Motor neuron (in vitro differentiated cells): ENCODE data around the gene SYNE1. TPM values are rescaled to one million over a fixed set of nuclear protein-coding genes. Genes with fewer than 3 reads are reported as not detected.
"Not testable (repeated sequence)": the region's sequence is repeated elsewhere in the genome, so short reads cannot be mapped to it uniquely, and the experiment has no call there.

Experiments
- ATAC-seq, 8 experiments: fragments of 200-7000 bp; cut with Tn5 transposase; replicated peaks in 6 of 8; 2 replicates each; pipeline ENCODE4 v1.8.0; 2021; ENCODE audit warnings: mild to moderate bottlenecking in 8 of 8, moderate library complexity in 8 of 8
- H3K27ac ChIP-seq, 2 donors: fragments of 250-450 bp; sonication (Bioruptor Pico); 2 replicates each; pipeline ENCODE4 v1.9.0; 2021; ENCODE audit warnings: antibody characterized with exemption in 2 of 2, mild to moderate bottlenecking in 2 of 2, moderate library complexity in 1 of 2
- H3K4me1 ChIP-seq, 2 donors: fragments of 250-450 bp; sonication (Bioruptor Pico); replicated peaks in 1 of 2; 2 replicates each; pipeline ENCODE4 v1.6.1; 2021; ENCODE audit warnings: antibody characterized with exemption in 2 of 2, mild to moderate bottlenecking in 2 of 2, moderate library complexity in 1 of 2
- H3K4me3 ChIP-seq, 5 donors: fragments of 250-450 bp; sonication (Bioruptor Pico); 2 replicates each; pipeline ENCODE4 v1.9.0; 2021; ENCODE audit warnings: antibody characterized with exemption in 5 of 5, mild to moderate bottlenecking in 5 of 5, moderate library complexity in 4 of 5
- WGBS, 10 experiments: fragments of 450-650 bp; shearing (Covaris generic); methylation state at CpG; one replicate each; pipeline ENCODE4 v1.0.0; 2022; 5-methylcytosine and 5-hydroxymethylcytosine counted together
- in situ Hi-C, 9 experiments: fragments of 400-800 bp; cut with MboI; loops; one replicate each; pipeline ENCODE4 v1.15.0; 2021; ENCODE audit warnings: low sequenced_read_pairs in 9 of 9, low pct_unique_long_range_greater_than_20kb in 2 of 9; ENCODE audit not compliant: unreplicated experiment in 9 of 9
- total RNA-seq, 8 experiments: library from RNA; unstranded; fragments of 300-600 nt; gene quantifications; 2 replicates each; pipeline versions ENCODE4 v1.2.3 to v1.2.4, GENCODE V29; 2022

SYNE1 gene
- total RNA-seq, result 100 to 1,000 TPM in 1 of 8 experiments, 10 to 100 TPM in 7; 13.2 to 160 (median 45.7) TPM

- in situ Hi-C loops, result no loop called here
- WGBS, 10 experiments, result 11 to 57% (median 34%) methylated on average over 3 to 16 of the region's 16 CpGs; no CpG with 5 or more reads in 1 of the 10 experiments
- peak within 1 kb of the TSS; percentile 46 to 84 (median 57) for H3K4me3 ChIP-seq
- no peaks in the 10 kb centered on the region for H3K4me1 ChIP-seq
- peak within 1 kb of the TSS in 1 of 2 donors; percentile 2 for H3K27ac ChIP-seq
- ATAC-seq, result peak in 2 of 8 experiments; percentile 16 to 23
These were observed at the start of gene SYNE1 for GRCh38 chr6:152637296-152638047. Gene SYNE1 (minus strand): TSS chr6:152637362. CDS start chr6:152628331, 9,031 bp downstream.

- Histone ChIP-seq H3K4me1 (peaks cover 3 to 8% of the 10 kb centered on the region in 2 donors), H3K27ac (no peak overlapping the region), H3K4me3 (no peak overlapping the region)
- no peak for ATAC-seq
- in situ Hi-C loops, result no loop called here
- WGBS, 10 experiments, result 30 to 100% (median 78%) methylated on average over 1 to 6 of the region's 12 CpGs; no CpG with 5 or more reads in 1 of the 10 experiments
These were observed 48.7 kb upstream of the SYNE1 start for GRCh38 chr6:152685819-152686218.

GRCh38 chr6:152682935-152683334 is 45.8 kb upstream of the SYNE1 start:
- H3K27ac ChIP-seq, H3K4me1 ChIP-seq, ATAC-seq, in situ Hi-C loops, H3K4me3 ChIP-seq: not testable (repeated sequence)
- 0 to 92% (median 44%) methylated on average over 1 to 5 of the region's 8 CpGs; no CpG with 5 or more reads in 4 of the 10 experiments for WGBS, 10 experiments

- Histone ChIP-seq H3K4me1 (peaks cover 3 to 8% of the 10 kb centered on the region in 2 donors), H3K4me3 (no peak overlapping the region), H3K27ac (no peak overlapping the region)
- ATAC-seq, result no peak
- 10 to 100% (median 76%) methylated on average over 1 to 8 of the region's 8 CpGs for WGBS, 10 experiments
- in situ Hi-C loops, result no loop called here
These were observed 45.0 kb upstream of the SYNE1 start for GRCh38 chr6:152682141-152682540.

GRCh38 chr6:152680879-152681517 is 43.8 kb upstream of the SYNE1 start:
- WGBS, 10 experiments, result 0 to 82% (median 47%) methylated on average over 2 to 3 of the region's 3 CpGs
- peaks cover 3 to 8% of the 10 kb centered on the region in 2 donors for H3K4me1 ChIP-seq
- H3K27ac ChIP-seq, result no peak overlapping the region
- ATAC-seq, result no peak
- no peak overlapping the region for H3K4me3 ChIP-seq
- in situ Hi-C loops, result no loop called here

GRCh38 chr6:152680151-152680550 is 43.0 kb upstream of the SYNE1 start:
- no peak overlapping the region for H3K27ac ChIP-seq
- in situ Hi-C loops, result no loop called here

DNA sequence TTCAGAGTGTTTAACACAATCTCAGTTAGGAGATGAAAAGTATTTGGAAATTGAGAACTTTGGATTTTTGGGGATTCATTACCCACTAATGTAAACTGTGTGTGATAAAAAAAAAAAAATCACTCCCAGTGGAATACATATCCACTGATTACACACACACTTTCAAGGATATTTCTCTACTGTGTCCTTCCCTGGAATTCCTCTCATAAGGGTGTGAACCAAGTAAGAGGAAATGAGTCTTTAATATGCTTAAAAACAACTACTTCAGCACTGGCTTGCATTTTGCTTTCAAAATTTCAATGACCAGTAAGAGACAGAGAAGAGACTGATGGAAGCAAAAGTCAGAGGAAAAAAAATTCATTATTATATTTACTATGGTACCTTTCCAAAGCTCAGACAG is 36.1 kb upstream of the SYNE1 start:
- in situ Hi-C loops, result no loop called here
- H3K4me1 ChIP-seq, result no peaks in the 10 kb centered on the region
- ATAC-seq, result peak in 2 of 8 experiments; percentile 48 to 53
- H3K27ac ChIP-seq, result no peak overlapping the region
- no peak overlapping the region for H3K4me3 ChIP-seq

More at GRCh38 chr6:152680151-152680550, 43.0 kb upstream of the SYNE1 start:
- ATAC-seq, result no peak
- 60 to 100% (median 90%) methylated on average over 1 of the region's 1 CpG; no CpG with 5 or more reads in 4 of the 10 experiments for WGBS, 10 experiments
- Histone ChIP-seq H3K4me1 (peaks cover 3 to 8% of the 10 kb centered on the region in 2 donors), H3K4me3 (no peak overlapping the region)

- Histone ChIP-seq H3K27ac (no peak overlapping the region), H3K4me3 (no peak overlapping the region), H3K4me1 (no peaks in the 10 kb centered on the region)
- ATAC-seq, result no peak
- 21 to 77% (median 56%) methylated on average over 3 to 4 of the region's 4 CpGs for WGBS, 10 experiments
- in situ Hi-C loops, result no loop called here
These were observed 34.0 kb upstream of the SYNE1 start for GRCh38 chr6:152671171-152671570.

- in situ Hi-C loops, result no loop called here
- ATAC-seq, result peak in 3 of 8 experiments; percentile 70 to 77 (median 72)
These were observed 32.7 kb upstream of the SYNE1 start for GRCh38 chr6:152669895-152670294.

DNA sequence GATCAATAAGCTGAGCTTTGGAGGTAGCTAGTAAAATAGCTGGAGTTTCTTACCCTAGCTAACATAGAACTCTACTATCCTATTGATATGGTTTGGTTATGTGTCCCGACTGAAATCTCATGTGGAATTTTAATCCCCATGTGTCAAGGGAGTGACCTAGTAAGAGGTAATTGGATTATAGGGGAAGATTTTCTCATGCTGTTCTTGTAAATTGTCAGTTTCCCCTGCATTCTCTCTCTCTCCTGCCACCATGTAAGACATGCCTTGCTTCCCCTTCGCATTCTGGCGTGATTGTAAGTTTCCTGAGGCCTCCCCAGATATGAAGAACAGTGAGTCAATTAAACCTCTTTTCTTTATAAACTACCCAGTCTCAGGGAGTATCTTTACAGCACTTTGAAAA is 24.6 kb upstream of the SYNE1 start:
- no peak for ATAC-seq
- Histone ChIP-seq H3K27ac (no peak overlapping the region), H3K4me3 (no peak overlapping the region), H3K4me1 (no peaks in the 10 kb centered on the region)
- in situ Hi-C loops, result no loop called here
- WGBS, 10 experiments, result 50 to 100% (median 82%) methylated on average over 1 to 3 of the region's 3 CpGs; no CpG with 5 or more reads in 6 of the 10 experiments

More at GRCh38 chr6:152669895-152670294, 32.7 kb upstream of the SYNE1 start:
- WGBS, 10 experiments, result 0 to 80% (median 0%) methylated on average over 1 of the region's 1 CpG; no CpG with 5 or more reads in 2 of the 10 experiments
- H3K4me1 ChIP-seq, result no peaks in the 10 kb centered on the region
- H3K4me3 ChIP-seq, result no peak overlapping the region
- no peak overlapping the region for H3K27ac ChIP-seq

DNA sequence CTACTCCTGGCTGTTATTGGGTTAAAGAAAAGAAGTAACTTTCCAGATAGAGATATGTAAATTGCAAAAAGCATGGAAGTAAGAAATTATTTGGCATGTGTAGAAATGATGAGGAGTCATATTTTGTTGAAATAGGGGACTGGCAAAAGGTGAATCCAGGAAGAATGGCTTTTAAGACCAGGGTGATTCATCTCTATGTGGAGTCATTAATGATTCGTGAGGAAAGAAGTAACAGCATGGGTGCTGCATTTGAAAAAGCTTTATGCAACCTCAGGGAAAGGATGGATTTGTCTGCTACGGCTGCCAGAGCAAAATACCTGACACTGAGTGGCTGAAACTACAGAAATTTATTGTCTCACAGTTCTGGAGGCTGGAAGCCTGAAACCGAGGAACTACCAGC is 14.8 kb upstream of the SYNE1 start:
- peak in 1 of 8 experiments; percentile 47 for ATAC-seq
- 0 to 50% (median 39%) methylated on average over 1 to 3 of the region's 3 CpGs; no CpG with 5 or more reads in 2 of the 10 experiments for WGBS, 10 experiments
- in situ Hi-C loops, result no loop called here
- H3K4me1 ChIP-seq, result no peaks in the 10 kb centered on the region
- no peak overlapping the region for H3K27ac ChIP-seq
- H3K4me3 ChIP-seq, result no peak overlapping the region

DNA sequence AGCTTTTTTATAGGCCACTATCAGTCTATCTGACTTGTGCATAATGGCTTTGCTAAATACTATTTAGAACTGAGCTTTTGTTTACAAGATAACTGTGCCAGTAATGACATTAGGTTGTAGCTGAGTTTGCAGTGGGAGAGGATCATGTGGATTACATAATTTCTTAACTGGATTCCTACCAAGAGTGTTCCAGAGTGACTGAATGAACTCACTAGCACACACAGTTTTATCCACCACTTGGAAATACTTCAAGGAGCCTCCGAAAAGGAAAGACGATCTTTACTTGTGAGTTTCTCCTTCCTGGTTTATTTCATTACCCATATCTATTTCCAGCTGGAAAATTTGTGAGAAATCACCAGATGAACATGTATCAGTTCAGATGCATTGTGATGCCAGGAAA is 10.9 kb upstream of the SYNE1 start:
- 0 to 100% (median 43%) methylated on average over 2 of the region's 2 CpGs; no CpG with 5 or more reads in 4 of the 10 experiments for WGBS, 10 experiments
- Histone ChIP-seq H3K27ac (no peak overlapping the region), H3K4me1 (no peaks in the 10 kb centered on the region), H3K4me3 (no peak overlapping the region)
- peak in 1 of 8 experiments; percentile 23 for ATAC-seq
- in situ Hi-C loops, result loop anchor here in 1 of 9 experiments (10.0 kb wide), 1 partner anchor 93 kb away; no protein-coding TSS in a partner anchor

GRCh38 chr6:152646732-152647131 is 9.6 kb upstream of the SYNE1 start:
- H3K4me1 ChIP-seq, H3K27ac ChIP-seq, H3K4me3 ChIP-seq: not testable (repeated sequence)
- in situ Hi-C loops, result loop anchor here in 1 of 9 experiments (10.0 kb wide), 1 partner anchor 92 kb away; no protein-coding TSS in a partner anchor
- ATAC-seq, result peak in 1 of 8 experiments; percentile 43
- WGBS, 10 experiments, result 14 to 100% (median 81%) methylated on average over 1 to 4 of the region's 4 CpGs; no CpG with 5 or more reads in 4 of the 10 experiments
